Ovary (tissue), 1 donor: ENCODE results near the gene TSHZ2.

Experiments used
- EP300 ChIP-seq: sonication (generic); formaldehyde crosslinking; IDR thresholded peaks from one replicate; pipeline ENCODE4 v1.6.1; 2017; ENCODE audit warnings: antibody characterized with exemption
- POLR2A ChIP-seq: fragments of 450-650 bp; IDR thresholded peaks from one replicate; pipeline ENCODE4 v1.6.1; 2017; ENCODE audit warnings: antibody characterized with exemption, mild to moderate bottlenecking, moderate library complexity

GRCh38 chr20:53488775-53489272 lies 516.7 kb downstream of the TSHZ2 start:
- TF ChIP-seq POLR2A, result no peak
- TF ChIP-seq EP300, result no peak
